Endothelial cell of umbilical vein (primary cell): ENCODE results near the gene TEX54. TPM values are rescaled to one million over a fixed set of nuclear protein-coding genes. Genes with fewer than 3 reads are reported as not detected.

ENCODE experiments used
- BruUV-seq: library from RNA; stranded (reverse); fragments of 400-500 nt; replicated peaks from 2 replicates; lab custom pipeline; 2021; lab: Mats Ljungman, UMichigan
- CTCF ChIA-PET: fragments of 300-600, 350-600 bp; sonication (Branson Sonifier 250); formaldehyde crosslinking; loops from one replicate; lab custom pipeline; 2021; ENCODE audit warnings: antibody characterized with exemption, inconsistent platforms; lab: Charles Lee
- POLR2A ChIA-PET: fragments of 300-600, 350-600 bp; sonication (Branson Sonifier 250); formaldehyde crosslinking; loops from one replicate; lab custom pipeline; 2021; ENCODE audit warnings: antibody characterized with exemption, inconsistent platforms; lab: Charles Lee
- DNase-seq: peaks from one replicate; pipeline ENCODE4 v3.0.0-alpha.2; 2011; ENCODE audit warnings: low read depth, low spot score
- FAIRE-seq: peaks from 2 replicates; lab custom pipeline; 2011; peaks lifted over from hg19 to GRCh38; lab: Jason Lieb, UNC
- H2AFZ ChIP-seq: 2 replicates; pipeline ENCODE4 v1.6.0; 2012; ENCODE audit warnings: low read depth, low read length, control low read depth, inconsistent platforms
- H3K27ac ChIP-seq: 2 replicates; pipeline ENCODE4 v1.5.1; 2011; ENCODE audit warnings: low read depth, mild to moderate bottlenecking, control low read depth, low read length, moderate library complexity; ENCODE audit not compliant: insufficient read depth
- H3K27me3 ChIP-seq, 2 experiments: 2 replicates each; pipeline versions ENCODE4 v1.6.0 to v1.6.1; 2011; ENCODE audit warnings: low read length in 2 of 2, mixed read lengths in 1 of 2; ENCODE audit not compliant: control insufficient read depth in 2 of 2, insufficient read depth in 2 of 2
- H3K36me3 ChIP-seq, 2 experiments: 2 replicates in 1 of 2; 3 replicates in 1 of 2; pipeline ENCODE4 v1.5.1; 2011; ENCODE audit warnings: low read length in 2 of 2, mild to moderate bottlenecking in 1 of 2, moderate library complexity in 1 of 2; ENCODE audit not compliant: control insufficient read depth in 2 of 2, insufficient read depth in 2 of 2; ENCODE audit errors: extremely low read depth in 1 of 2
- H3K4me1 ChIP-seq: 3 replicates; pipeline ENCODE4 v1.5.1; 2011; ENCODE audit warnings: mild to moderate bottlenecking, low read length; ENCODE audit not compliant: control insufficient read depth, insufficient read depth; ENCODE audit errors: extremely low read depth
- H3K4me2 ChIP-seq: 2 replicates; pipeline ENCODE4 v1.6.1; 2011; ENCODE audit warnings: low read length, control low read depth, mixed read lengths; ENCODE audit not compliant: insufficient read depth
- H3K4me3 ChIP-seq, 3 experiments: fragments of 200-600 bp in 1 of 3; sonication (generic), shearing (Covaris generic) in 1 of 3; replicated peaks in 1 of 3; 2 replicates each; pipeline ENCODE4 v1.5.1; 2011 to 2016; ENCODE audit warnings: control low read depth in 3 of 3, low read length in 3 of 3, mild to moderate bottlenecking in 2 of 3, inconsistent platforms in 1 of 3, low read depth in 1 of 3, moderate library complexity in 1 of 3; ENCODE audit not compliant: insufficient read depth in 1 of 3
- H3K79me2 ChIP-seq: 2 replicates; pipeline ENCODE4 v1.6.0; 2012; ENCODE audit warnings: low read length, inconsistent platforms; ENCODE audit not compliant: control insufficient read depth, insufficient read depth
- H3K9ac ChIP-seq: replicated peaks from 2 replicates; pipeline ENCODE3; 2011; ENCODE audit warnings: low read length, control low read depth; ENCODE audit not compliant: insufficient read depth; ENCODE audit errors: extremely low read depth
- H3K9me1 ChIP-seq: replicated peaks from 3 replicates; pipeline ENCODE4 v1.6.0; 2011; ENCODE audit warnings: mild to moderate bottlenecking, low read length; ENCODE audit not compliant: control insufficient read depth, insufficient read depth; ENCODE audit errors: extremely low read depth
- H3K9me3 ChIP-seq: replicated peaks from 2 replicates; pipeline ENCODE4 v1.5.1; 2012; ENCODE audit warnings: low read length, inconsistent platforms; ENCODE audit not compliant: control insufficient read depth, insufficient read depth
- H4K20me1 ChIP-seq: replicated peaks from 2 replicates; pipeline ENCODE3; 2011; ENCODE audit warnings: mild to moderate bottlenecking, low read length; ENCODE audit not compliant: control insufficient read depth, insufficient read depth; ENCODE audit errors: extremely low read depth
- EZH2 ChIP-seq: IDR thresholded peaks from 2 replicates; pipeline ENCODE4 v1.6.1; 2012; ENCODE audit warnings: borderline replicate concordance, low read depth, mild to moderate bottlenecking, moderate library complexity, low read length, inconsistent platforms; ENCODE audit not compliant: severe bottlenecking
- FOS ChIP-seq: IDR thresholded peaks from 2 replicates; pipeline ENCODE4 v1.6.1; 2011; ENCODE audit warnings: mild to moderate bottlenecking, low read length, moderate library complexity, borderline replicate concordance; ENCODE audit not compliant: insufficient read depth
- GATA2 ChIP-seq: IDR thresholded peaks from 2 replicates; pipeline ENCODE4 v1.7.0; 2011; ENCODE audit warnings: low read depth, mild to moderate bottlenecking, moderate library complexity, mixed read lengths, low read length; ENCODE audit not compliant: insufficient read length, insufficient read depth
- JUN ChIP-seq: IDR thresholded peaks from 2 replicates; pipeline ENCODE4 v1.6.1; 2011; ENCODE audit warnings: borderline replicate concordance, low read depth; ENCODE audit not compliant: insufficient read length, insufficient read depth
- MYC ChIP-seq: IDR thresholded peaks from one replicate; pipeline ENCODE4 v1.6.1; 2011; ENCODE audit warnings: mild to moderate bottlenecking, low read depth, low read length
- POLR2A ChIP-seq: IDR thresholded peaks from 2 replicates; pipeline ENCODE4 v1.6.1; 2012; ENCODE audit warnings: low read depth, mild to moderate bottlenecking, control low read depth, low read length
- POLR2AphosphoS5 ChIP-seq: IDR thresholded peaks from 2 replicates; pipeline ENCODE4 v1.6.1; 2012; ENCODE audit warnings: low read depth, mild to moderate bottlenecking, control low read depth, low read length, moderate library complexity; ENCODE audit not compliant: insufficient read depth
- dilution Hi-C: fragments of 300-500 bp; cut with MboI; formaldehyde crosslinking; loops from one replicate; pipeline ENCODE4 v1.15.0; 2019; ENCODE audit warnings: low sequenced_read_pairs; ENCODE audit not compliant: extremely low pct_ligation_motif_present
- intact Hi-C: fragments of 100-400 bp; cut with micrococcal nuclease; formaldehyde crosslinking; loops from one replicate; pipeline ENCODE4 v1.10.0; 2022
- polyA plus RNA-seq, 4 experiments: library from polyadenylated mRNA; depleted of rRNA in 3 of 4; stranded (reverse) in 3 of 4; unstranded in 1 of 4; fragments of >200 nt; gene quantifications; 2 replicates each; pipeline versions ENCODE4 v1.2.1 to v1.2.3, GENCODE V29; 2011 to 2012; ENCODE audit warnings: missing spikeins in 1 of 4
- total RNA-seq: library from RNA; stranded (reverse); gene quantifications from 2 replicates; pipeline ENCODE4 v1.2.3, GENCODE V29; 2021
- TF ChIP-seq, protein P1 (sequence below), 2 donors: IDR thresholded peaks; 1 replicate in 1 of 2; 2 replicates in 1 of 2; pipeline ENCODE4 v1.5.1; 2011; ENCODE audit warnings: low read length in 2 of 2, mild to moderate bottlenecking in 2 of 2, moderate library complexity in 2 of 2, control low read depth in 1 of 2, inconsistent platforms in 1 of 2, low read depth in 1 of 2; ENCODE audit not compliant: insufficient read depth in 1 of 2; ENCODE audit errors: extremely low read depth in 1 of 2
- TF ChIP-seq, protein P2 (sequence below): IDR thresholded peaks from 2 replicates; pipeline ENCODE4 v1.6.1; 2011; ENCODE audit not compliant: insufficient read depth, insufficient read length

TEX54 gene
- total and polyA plus RNA-seq, 2 donors (not counting 3 experiments of a cell fraction or from before 2014, with no cell fraction given), result not detected

- Histone ChIP-seq H2AFZ (no peak overlapping the region), H3K9ac (no peak overlapping the region), H3K27ac (no peak overlapping the region), H3K79me2 (peaks cover 18% of the 10 kb centered on the region), H3K36me3 (peaks cover 32 to 59% of the 10 kb centered on the region in 2 experiments), H4K20me1 (no peaks in the 10 kb centered on the region), H3K4me3 (no peak overlapping the region), H3K9me1 (no peaks in the 10 kb centered on the region), H3K4me1 (peaks cover 11% of the 10 kb centered on the region), H3K4me2 (no peak overlapping the region), H3K9me3 (no peaks in the 10 kb centered on the region), H3K27me3 (no peaks in the 10 kb centered on the region)
- intact Hi-C loops (no loop called here), dilution Hi-C loops (no loop called here)
- FAIRE-seq (peak; percentile 33), DNase-seq (no peak)
- BruUV-seq, result no TSS peak
- CTCF ChIA-PET, result interaction anchor here (3.9 kb wide), 1 partner anchor 8 kb away, joined by 21 read pairs; no protein-coding TSS in a partner anchor
- TF ChIP-seq JUN (no peak), MYC (no peak), POLR2AphosphoS5 (no peak), EZH2 (no peak), FOS (no peak), POLR2A (no peak), GATA2 (no peak)
- TF ChIP-seq, protein P1, sequence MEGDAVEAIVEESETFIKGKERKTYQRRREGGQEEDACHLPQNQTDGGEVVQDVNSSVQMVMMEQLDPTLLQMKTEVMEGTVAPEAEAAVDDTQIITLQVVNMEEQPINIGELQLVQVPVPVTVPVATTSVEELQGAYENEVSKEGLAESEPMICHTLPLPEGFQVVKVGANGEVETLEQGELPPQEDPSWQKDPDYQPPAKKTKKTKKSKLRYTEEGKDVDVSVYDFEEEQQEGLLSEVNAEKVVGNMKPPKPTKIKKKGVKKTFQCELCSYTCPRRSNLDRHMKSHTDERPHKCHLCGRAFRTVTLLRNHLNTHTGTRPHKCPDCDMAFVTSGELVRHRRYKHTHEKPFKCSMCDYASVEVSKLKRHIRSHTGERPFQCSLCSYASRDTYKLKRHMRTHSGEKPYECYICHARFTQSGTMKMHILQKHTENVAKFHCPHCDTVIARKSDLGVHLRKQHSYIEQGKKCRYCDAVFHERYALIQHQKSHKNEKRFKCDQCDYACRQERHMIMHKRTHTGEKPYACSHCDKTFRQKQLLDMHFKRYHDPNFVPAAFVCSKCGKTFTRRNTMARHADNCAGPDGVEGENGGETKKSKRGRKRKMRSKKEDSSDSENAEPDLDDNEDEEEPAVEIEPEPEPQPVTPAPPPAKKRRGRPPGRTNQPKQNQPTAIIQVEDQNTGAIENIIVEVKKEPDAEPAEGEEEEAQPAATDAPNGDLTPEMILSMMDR (IDR thresholded peaks at IDR 0.05; ENCODE audit: extremely low read depth in 1 of 2, insufficient read depth in 1 of 2, low read depth in 1 of 2, low read length in 2 of 2), result no peak
- TF ChIP-seq, protein P2, sequence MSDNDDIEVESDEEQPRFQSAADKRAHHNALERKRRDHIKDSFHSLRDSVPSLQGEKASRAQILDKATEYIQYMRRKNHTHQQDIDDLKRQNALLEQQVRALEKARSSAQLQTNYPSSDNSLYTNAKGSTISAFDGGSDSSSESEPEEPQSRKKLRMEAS, result no peak
- POLR2A ChIA-PET, result interaction anchor here (0.5 to 1.0 kb wide), 3 partner anchors 11 to 46 kb away, joined by 3 to 4 read pairs (median 4); no protein-coding TSS in a partner anchor
These were observed 38.4 kb downstream of the TEX54 start for GRCh38 chr11:62794201-62794775.
